GM18526 (cell line): Measurements from ENCODE around the gene NRG4.

ENCODE experiments used
- POLR2A ChIP-seq: IDR thresholded peaks from 3 replicates; pipeline ENCODE4 v1.6.1; 2011; ENCODE audit not compliant: insufficient read length; ENCODE audit errors: extremely low read depth

Gene NRG4

DNA sequence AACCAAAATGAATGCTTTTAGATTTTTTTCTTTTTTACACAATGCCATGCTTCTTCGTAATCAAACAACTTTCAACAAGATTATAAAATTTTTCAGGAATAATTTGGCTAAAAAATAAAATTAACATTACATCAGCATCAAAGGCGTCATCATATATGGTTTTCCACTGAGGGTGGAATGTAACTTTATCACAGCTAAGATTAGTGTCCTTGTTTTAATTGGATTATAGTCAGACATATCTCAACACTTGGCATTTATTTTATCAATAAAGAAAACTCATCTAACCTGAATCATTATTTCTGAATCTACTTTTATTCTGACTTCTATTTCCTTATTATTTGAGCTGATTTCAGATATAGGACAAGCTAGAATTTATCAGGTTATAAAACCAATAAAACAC, 1.6 kb downstream of the NRG4 start:
- TF ChIP-seq POLR2A, result no peak

DNA sequence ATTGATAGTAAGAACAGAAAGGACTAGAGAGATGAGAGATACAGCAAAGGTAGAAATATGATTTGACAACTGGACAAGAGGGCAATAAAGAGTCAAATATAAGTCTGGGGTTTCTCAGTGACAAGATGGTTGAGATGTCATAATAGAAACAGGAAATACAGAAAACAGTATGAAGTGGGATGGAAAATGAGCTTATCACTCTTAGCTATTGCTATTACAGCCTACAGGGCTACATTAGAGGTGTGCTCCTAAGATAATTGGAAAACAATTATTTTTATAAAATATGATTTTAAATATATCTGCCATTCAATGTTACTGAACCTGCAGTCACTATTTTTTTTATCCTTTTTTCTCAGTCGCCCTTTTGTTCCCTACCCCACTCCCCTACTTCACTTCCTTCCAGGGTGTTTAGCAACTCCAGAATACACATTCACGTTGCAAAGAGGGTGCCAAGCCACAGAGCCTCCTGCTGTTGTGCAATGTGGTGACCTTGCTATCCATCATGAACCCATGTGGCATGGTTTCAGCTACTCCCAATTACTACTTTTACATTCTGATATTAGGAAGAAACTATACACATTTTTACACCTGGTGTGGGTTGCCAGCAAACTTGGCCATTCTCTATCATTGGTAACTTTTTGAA, 6.0 kb downstream of the NRG4 start:
- TF ChIP-seq POLR2A, result no peak

DNA sequence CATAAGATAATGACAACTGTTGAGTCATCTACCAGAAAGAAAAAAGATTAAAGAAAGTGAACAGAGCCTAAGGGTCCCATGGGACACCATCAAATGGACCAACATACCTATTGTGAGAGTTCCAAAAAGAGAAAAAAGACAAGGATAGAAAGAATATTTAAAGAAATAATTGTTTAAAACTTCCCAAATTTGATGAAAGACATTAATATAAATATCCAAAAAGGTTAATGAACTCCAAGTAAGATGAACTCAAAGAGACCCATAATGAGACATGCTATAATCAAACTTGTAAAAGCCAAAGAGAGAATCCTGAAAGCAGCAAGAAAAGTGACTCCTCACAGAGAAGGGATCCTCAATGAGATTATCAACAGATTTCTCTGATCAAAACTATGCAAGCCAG, 8.9 kb downstream of the NRG4 start:
- no peak for TF ChIP-seq POLR2A

DNA sequence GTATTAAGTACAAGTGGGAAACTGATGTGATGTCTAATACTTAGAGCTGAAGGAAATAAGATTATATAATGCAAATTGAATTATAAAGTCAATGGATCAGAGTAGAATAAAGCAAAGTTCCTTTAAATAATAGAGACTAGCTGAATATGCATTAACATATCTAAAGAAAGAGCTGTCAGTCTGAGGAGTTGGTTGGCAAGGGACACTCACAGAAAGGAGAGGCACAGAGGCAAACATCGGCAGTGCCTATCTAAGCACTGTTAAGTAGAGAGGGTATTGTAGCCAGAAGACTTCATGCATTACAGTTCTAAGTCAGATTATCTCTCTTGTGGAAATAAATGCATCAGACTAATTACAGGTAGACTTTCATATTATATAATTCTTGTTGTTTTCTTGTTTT, 16.6 kb downstream of the NRG4 start:
- TF ChIP-seq POLR2A, result no peak

DNA sequence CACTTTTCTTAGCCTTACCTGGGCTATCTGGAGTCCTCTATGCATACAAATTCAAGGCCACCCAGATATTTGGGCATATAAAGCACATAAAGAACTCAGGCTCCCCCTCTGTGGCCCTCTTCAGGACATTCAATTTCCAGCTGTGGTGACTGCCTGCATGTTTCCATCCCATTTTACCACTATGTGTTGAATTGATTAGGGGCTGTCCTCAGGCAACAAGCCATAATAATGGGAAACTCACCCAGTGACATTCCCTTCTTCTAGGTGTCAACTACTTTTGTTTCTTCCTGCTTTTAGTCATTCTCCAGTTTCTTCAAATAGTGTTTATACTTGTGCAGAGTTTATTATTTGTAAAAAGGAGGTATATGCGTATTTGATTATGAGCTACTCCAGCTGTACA, 18.0 kb downstream of the NRG4 start:
- TF ChIP-seq POLR2A, result no peak

DNA sequence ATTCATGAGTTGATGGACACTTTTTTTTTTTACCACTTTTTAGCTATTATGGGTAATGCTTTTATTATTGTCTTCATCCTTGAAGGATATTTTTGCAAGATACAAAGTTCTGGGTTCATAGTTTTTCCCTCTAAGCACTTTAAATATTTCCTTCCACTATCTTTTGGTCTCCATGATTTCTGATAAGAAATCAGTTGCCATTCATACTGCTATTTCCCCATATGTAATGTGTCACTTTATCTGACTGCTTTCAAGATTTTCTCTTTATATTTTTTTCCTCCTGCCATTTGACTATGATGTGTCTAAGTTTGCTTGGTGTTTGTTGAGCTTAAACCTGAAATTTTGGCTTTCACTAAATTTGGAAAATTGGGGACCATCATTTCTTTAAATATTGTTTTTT, 19.3 kb downstream of the NRG4 start:
- TF ChIP-seq POLR2A, result no peak

DNA sequence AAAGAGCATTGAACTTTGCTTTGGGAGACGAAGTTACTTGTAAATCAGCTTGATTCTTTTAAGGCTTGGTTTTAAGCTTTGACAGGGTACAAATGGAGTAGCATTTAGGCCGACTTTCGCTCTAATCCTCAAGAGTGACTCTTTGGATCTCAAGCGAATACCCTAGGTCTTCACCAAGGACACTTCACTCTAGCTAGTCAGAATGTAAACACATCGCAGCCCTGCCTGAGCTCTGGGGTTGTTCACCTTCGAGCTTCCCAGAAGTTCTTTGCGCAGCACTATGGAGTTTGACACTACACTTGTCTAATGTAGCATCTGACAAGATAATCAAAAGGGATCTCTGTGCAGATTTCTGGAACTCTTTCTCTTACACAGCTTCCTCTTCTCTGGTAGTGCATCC, 22.3 kb downstream of the NRG4 start:
- TF ChIP-seq POLR2A, result no peak

DNA sequence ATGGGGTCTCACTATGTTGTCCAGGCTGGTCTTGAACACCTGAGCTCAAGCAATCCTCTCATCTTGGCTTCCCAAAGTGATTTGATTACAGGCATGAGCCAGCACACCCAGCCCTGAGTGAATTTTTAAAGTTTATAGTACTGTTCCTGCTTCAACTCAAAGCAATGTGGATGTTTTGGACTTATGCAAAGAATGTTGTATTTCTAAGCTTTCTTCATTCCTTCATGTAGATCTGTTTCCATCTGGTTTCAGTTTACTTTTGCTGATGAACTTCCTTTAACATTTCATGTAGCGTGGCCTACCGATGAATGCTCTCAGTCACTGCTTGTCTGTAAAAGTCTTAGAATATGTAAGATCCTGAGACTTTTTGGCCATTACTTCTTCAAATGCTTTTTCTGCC, 23.2 kb downstream of the NRG4 start:
- no peak for TF ChIP-seq POLR2A

DNA sequence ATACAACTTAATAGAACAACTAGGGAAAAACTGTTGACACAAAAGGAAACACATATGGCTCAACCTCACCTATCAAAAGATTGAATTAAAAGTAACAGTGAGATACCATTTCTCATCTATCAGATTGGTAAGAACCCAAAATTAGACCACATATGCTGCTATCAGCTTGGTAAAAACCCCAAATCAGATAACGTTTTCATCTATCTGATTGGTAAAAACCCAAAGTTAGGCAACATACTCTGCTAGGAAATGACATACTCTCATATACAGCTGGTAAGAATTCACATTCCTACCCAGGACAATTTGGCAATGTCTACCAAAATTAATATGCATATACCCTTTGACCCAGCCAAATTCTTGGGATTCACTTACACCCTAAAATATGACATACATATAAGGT, 26.3 kb downstream of the NRG4 start:
- TF ChIP-seq POLR2A, result no peak

DNA sequence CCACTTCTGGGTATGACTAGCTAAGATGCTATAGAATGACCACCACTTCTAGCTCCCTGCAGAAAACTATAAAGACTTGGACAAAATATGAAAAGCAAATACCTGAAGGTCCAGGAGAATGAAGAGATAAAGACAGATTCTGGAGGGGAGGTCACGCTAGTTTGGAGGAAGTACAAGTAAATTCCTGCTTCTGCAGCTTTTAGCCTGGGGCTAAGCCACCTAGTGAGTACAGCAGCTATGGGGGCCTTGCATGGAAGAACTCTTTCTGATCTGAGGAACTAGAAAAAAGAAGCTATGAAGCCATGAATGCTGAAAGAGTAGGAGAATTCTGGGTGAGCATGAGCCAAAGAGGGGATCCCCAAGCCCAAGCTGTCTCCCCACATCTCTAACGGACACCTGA, 29.8 kb downstream of the NRG4 start:
- TF ChIP-seq POLR2A, result no peak

DNA sequence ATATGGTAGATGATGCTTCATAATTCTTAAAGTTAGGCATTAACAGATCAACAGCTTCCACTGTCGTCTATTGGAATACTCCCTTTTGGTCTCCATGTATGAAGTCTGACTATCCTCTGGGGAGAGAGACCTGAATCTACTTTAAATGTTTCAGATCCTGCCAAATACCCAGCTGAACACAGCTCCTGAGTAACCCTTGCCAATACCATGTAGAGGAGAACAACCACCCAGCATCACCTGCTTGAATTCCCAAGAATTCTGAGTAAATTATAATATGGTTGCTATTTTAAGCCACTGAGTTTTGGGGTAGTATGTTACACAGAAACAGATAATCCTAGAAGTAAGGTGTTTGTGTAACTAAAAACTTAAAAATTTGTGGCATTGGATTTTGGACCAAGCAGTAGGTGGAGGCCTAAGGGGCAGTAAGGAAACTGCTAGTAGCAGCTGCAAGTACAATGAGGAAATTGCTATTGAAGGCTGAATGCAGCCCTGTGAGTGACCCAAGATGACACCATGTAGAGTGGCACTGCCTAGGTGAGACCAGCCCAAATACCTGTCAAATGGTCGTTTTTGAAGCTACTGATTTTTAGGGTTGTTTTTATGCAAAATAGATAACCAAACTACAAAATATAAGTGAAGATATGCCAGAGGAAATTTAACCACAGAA, 30.9 kb downstream of the NRG4 start:
- no peak for TF ChIP-seq POLR2A

DNA sequence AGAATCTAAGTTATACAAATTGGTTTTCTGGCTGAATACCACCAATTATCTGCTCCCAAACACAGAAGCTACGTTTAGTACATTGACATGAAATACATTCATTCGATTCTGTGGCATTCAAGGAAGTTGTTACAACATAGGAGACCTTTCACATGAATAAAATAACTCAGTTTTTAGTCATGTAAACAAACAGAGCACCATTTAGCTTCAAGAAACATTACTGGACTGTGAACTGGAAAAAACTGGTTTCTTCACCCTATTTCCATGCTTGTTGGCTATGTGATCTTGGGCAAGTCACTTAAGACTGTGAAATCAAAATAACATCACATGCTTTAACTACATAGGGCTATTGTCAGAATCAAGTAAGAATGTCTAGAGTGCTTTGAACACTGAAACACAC, 46.2 kb downstream of the NRG4 start:
- TF ChIP-seq POLR2A, result no peak

DNA sequence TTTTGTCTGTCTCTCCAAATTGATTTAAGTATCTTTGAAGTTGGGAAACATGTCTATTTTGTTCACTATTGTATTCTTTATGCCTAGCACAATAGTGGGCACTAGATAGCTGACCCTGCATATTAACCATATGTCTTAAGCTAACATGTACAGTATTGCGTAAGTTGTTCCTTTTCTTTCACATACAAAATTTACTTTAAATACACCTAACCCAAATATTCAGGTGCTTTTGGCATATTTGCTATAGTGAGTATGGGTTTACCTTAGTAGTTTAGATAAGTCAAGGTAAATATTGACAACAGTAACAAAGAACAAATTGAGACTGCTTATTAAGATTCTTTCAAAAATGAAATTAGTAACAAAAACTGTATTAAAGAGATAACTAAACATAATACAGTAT, 50.9 kb downstream of the NRG4 start:
- no peak for TF ChIP-seq POLR2A

DNA sequence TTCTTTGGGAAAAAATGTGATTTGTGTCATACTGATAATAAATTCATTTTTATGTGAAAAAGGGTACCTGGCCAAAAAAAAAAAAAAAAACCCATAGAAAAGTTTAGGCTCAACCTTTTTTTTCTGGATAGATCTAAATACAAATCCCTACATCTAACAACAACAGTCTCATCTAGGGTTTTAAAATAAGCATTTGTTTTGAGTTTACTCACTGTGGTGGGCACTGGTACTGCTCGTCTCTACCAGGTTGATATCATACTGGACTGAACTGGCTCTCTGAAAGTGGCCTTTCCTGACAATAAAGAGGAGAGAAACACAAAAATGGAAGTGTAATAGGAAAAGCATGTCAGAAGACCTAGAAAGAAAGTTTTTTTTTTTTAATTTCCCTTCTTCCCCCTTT, 56.5 kb downstream of the NRG4 start:
- no peak for TF ChIP-seq POLR2A

DNA sequence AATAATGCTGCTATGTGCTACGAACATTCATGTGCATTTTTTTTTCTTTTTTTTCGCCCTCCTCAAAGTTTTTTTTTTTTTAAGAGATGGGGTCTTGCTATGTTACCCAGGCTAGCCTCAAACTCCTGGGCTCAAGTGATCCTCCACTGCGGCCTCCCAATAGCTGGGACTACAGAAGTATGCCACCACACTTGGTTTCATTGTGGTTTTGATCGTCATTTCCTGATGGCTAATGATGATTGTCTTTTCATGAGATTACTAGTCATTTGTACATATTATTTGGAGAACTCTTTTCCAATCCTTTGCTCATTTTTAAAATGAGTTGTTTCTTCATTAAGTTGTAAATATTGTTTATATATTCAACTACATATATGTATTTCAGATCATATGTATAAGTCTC, 59.7 kb downstream of the NRG4 start:
- no peak for TF ChIP-seq POLR2A

DNA sequence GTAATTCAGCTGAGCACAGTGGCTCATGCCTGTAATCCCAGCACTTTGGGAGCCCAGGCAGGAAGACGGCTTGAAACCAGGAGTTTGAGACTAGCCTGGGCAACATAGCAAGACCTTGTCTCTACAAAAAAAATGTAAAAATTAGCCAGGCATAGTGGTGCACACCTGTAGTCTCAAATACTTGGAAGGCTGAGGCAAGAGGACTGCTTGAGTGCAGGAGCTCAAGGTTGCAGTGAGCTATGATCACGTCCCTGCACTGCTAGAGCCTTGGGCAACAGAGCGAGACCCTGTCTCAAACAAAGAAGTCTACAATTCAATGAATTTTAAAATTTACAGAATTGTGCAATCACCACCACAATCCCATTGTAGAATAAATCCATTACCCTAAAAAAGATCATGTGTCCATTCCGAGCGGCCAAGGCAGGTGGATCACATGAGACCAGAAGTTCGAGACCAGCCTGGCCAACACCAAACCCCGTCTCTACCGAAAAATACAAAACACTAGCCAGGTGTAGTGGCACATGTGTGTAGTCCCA, 63.4 kb downstream of the NRG4 start:
- TF ChIP-seq POLR2A, result no peak

DNA sequence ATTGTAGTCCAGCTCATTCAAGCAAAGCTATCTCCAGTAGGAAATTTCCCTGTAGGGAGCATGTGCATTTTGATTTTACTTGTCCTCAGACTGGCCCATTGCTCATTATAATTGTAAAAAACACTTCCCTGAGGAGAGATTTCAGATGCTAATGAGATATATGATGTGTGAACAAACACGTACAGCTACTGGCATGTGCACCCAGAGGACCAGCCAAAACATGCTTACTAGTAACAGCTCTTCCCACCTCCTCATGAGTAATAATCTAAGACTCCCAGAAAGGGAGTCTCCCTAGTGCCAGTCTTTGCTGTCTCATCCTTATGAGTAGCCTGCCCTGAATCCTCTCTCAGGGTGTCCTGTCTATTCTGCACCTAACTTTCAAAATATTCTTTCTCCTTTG, 65.1 kb downstream of the NRG4 start:
- TF ChIP-seq POLR2A, result no peak
